GM19372 (cell line): ENCODE results near the gene ZNF335.
"Not testable (repeated sequence)": the region's sequence is repeated elsewhere in the genome, so short reads cannot be mapped to it uniquely, and the experiment has no call there.

Source experiments
- ATAC-seq: cut with Tn5 transposase; IDR thresholded peaks from one replicate; pipeline ENCODE4 v1.9.1; 2021; ENCODE audit warnings: mild to moderate bottlenecking, low read depth, moderate library complexity; ENCODE audit not compliant: unreplicated experiment

The ZNF335 gene

DNA sequence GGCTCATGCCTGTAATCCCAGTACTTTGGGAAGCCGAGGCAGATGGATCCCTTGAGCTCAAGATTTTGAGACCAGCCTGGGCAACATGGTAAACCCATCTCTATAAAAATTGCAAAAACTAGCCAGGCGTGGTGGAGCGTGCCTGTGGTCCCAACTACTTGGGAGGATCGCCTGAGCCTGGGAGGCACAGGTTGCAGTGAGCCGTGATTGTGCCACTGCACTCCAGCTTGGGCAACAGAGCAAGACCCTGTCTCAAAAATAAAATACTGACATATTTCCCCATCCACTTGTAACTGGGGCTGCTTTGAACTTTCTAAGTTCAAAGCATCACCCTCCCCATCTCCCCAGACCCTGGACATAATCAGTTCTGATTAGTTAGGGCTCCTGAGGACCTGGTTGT is 29.5 kb upstream of the ZNF335 start:
- no peak for ATAC-seq

DNA sequence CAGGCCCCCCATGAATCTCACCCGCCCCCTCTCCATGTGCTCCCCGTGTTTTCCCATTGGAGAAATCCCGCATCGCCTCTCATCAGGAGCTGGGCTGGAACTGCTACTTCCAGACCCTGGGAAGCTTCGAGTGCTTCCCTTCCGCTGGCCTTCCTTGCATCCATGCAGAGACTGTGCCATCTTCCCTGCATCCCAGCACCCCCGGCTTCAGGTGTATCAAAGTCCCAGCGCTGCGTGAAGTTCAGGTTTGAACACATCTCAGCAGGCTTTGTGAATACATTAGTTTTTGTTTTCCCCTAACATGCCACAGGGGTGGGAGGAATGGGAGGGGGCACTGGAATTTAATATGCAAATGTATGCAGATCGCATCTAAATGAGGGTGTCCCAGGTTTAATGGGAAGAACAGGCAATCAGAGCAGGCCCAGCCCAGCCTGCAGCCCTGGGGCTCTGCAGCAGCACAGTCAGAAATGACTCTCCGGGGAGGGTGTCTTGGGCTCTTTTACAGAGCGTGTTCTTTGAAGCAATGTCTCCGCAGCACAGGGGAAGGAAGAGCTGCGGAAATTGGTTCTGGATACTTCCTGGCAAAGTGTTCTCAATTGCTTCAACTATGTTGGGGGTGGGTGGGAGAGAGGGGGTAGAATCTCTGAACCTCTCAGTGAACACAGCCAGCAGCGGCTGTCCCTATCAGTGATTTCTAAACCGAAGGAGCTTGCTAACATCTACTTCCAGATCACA is 28.4 kb upstream of the ZNF335 start:
- ATAC-seq, result no peak

DNA sequence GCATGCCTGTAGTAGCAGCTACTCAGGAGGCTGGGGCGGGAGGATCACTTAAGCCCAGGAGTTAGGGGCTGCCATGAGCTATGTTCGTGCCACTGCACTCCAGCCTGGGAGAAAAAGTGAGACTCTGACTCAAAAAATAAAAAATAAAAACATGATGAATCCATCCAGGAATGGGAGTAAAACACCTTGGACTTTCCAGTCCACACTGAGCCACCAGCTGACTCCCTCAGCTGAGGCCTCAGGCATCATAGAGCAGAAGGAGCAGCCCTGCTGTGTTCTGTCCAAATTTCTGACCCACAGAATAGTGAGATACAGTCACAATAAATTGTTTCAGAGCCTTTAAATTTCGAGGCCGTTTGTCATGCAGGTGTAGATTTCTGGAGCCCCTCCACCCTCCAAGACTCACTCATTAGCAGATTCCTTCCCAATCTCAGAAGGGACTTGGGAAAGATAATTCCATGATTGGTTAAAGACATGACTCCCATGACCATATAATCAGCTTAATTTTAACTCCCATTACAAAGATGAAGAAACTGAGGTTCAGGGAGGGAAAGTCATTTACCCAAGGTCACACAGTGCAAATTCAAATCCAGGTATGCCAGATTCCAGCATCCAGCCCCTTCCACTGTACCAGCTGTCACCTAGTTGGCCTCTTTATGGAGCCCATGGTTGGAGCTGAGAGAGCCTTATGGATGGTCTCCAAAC is 27.7 kb upstream of the ZNF335 start:
- ATAC-seq, result no peak

DNA sequence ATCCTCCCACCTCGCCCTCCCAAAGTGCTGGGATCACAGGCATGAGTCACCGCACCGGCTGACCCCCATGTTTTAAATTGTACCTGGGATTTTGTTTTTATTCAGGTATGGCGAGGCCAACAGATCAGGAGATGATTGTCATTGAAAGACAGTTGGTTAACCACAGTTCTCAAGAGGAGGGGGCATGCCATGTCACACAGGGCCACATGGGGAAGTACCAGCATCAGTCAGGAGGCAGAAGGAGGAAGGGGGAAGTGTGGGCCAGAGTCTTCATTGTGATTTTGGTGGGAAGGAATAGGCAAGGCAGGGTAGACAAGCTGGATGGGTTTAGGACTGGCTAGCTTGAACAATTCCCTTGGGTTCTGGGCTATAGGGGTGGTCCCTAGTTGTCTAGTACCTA is 26.8 kb upstream of the ZNF335 start:
- ATAC-seq, result no peak

DNA sequence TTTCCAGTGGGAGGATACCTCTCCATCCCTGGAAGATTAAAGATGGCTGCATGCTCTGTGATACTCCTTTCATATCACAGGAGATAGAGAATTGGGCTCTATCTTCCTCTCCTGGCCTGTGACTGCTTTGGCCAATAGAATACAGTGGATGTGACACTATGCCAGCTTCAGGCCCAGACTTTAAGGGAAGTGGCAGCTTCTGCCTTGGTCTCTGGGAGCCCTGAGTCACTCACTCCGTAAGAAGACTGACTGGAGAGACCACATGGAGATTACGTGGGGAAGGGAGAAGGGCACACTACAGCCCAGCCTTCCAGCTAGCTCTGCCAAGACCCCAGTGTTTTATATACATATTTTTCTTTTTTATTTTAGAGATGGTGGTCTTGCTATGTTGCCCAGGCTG is 26.3 kb upstream of the ZNF335 start:
- no peak for ATAC-seq

DNA sequence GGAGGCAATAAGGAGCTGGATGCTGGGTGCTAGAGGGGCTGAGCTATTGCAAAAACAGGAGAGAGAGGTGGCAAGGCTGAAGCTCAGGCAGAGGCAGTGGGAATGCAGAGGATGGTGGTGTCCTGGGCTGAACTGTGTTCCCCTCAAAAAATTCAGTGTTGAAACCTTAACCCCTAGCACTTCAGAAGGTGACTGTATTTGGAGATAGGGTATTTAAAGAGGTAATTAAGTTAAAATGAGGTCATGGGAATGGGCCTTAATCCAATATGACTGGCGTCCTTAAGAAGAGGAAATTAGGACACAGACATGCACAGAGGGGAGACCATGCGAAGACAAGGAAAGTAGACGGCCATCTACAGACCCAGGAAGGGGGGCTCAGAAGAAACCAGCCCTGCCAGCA is 25.2 kb upstream of the ZNF335 start:
- ATAC-seq, result no peak

DNA sequence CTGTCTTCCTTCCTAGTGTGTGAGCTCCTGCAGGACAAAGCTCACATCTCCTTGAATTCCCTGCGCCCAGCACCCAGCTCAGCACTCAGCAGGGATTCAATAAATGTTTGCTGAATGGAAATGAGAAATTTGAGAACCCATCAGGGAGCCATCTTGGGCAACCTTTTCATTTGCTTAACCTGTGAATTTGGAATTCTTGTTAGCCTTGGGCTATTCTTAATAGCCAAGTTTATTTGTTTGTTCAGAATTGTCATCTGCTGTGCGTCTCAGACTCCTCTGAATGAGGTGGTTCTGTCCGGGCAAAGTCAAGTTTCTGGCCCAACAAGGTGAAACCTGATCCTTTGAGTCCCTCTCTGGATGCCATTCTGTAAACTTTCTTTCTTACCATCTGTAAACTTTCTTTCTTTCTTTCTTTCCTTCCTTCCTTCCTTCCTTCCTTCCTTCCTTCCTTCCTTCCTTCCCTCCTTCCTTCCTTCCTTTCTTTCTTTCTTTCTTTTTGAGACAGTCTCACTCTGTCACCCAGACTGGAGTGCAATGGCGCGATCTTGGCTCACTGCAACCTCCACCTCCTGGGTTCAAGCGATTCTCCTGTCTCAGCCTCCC is 23.6 kb upstream of the ZNF335 start:
- not testable (repeated sequence) for ATAC-seq

DNA sequence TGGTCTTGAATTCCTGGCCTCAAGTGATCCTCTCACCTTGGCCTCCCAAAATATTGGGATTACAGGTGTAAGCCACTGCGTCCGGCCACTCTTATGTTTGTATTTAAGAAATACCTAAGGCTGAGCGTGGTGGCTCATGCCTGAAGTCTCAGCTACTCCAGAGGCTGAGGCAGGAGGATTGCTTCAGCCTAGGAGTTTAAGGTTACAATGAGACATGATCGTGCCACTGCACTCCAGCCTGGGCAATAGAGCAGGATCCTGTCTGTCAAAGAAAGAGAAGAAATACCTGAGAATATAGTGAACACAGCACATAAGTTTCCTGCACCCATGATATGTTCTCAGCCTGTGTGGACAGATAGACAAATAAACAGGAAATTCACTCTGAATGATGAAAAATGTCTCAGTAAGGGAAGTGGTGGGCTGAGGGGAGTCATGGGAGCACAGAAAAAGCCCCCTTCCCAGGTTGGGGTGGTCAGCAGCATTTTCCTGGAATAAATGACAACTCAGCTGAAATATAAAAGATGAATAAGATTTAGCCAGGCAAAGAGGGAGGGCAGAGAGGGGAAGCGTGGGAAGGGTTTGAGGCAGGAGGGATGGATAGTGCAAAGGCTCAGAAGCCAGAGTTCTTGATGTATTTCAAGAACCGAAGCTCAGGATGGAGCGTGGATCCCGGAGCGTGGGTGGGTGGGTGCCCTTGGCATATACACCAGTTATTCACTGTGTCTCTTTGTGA is 22.9 kb upstream of the ZNF335 start:
- no peak for ATAC-seq

DNA sequence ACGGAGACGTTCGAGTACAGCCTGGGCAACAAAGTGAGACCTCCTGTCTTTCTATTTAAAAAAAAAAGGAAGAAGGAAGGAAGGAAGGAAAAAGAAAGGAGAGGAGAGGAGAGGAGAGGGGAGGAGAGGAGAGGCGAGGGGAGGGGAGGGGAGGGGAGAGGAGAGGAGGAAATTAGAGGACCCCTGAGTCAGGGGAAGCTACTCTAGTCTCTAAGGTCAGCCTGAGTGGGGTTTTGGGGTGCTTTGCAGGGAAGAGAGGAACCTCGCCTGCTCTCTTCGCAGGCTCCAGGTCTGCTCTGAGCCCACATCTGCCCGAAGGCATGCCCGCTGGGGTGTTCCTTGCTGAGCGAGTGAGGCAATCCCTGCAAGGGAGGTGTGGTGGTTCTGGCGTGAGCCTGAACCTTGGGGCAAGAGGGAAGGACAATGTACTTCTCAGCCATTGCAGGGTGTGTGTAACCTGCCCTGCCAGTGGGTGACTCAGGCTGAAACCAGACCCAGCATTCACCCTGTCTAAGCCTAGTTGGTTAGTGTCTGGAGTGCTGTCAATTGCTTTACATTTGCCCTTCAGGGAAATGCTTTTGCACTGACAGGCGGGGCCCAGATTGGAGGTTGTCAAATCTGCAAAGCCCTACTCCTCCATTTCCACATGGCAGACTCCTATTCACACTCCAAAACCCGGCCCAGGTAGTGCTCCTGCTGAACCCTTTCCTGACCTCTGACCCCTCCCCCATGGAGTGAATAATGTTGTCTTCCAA is 21.4 kb upstream of the ZNF335 start:
- ATAC-seq, result no peak

DNA sequence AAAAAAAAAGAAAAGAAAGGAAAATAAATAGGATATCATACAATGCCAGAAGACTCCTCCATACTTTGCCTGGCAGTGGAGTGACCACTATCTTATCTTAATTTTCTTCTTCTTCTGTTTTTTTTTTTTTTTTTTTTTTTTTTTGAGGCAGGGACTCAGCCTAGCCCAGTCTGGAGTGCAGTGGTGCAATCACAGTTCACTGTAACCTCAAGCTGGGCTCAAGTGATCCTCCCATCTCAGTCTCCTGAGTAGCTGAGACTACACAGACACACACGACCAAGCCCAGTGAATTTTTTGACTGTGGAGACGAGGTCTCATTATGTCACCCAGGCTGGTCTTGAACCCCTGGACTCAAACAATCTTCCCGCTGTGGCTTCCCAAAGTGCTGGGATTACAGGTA is 19.6 kb upstream of the ZNF335 start:
- no peak for ATAC-seq

DNA sequence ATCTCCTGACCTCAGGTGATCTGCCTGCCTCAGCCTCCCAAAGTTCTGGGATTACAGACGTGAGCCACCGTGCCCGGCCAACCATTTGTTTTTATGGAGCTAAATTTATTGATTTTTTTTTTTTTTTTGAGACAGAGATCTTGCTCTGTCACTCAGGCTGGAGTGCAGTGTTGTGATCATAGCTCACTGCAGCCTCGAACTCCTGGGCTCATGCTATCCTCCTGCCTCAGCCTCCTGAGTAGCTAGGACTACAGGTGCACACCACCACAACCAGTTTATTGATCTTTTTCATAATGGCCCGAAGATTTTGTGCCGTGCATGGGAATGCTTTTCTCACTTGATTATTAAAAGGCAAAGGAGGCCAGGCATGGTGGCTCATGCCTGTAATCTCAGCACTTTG is 16.8 kb upstream of the ZNF335 start:
- ATAC-seq, result not testable (repeated sequence)

DNA sequence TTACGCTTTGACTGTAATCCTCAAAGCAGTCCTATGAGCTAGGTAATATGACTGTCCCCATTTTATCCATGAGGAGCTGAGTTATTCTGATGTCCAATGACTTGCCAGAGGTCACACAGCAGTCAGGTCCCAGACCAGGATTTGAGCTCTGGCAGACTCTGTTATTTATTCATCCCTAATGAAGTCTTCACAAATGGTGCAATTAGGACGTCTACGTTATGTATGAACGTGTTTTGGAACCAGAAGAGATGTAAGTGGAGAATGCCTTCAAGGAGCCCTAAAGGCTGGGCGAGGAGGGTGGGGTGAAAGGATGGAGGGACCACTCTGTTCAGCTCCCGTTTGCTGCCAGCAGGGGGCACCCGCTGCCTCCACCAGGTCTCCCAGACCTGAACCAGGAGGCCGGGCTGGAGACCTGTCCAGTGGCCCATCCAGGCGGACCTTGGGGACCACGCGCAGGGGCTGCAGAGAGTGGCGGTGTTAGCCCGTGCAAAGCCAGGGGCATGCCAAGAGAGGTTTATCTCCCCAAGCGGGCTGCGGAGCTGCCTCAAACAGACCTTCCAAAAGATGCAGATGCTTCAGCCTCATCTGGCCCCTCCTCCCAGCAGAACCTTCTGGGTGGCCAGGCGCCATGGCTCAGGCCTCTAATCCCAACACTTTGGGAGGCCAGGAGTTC is 15.2 kb upstream of the ZNF335 start:
- no peak for ATAC-seq

DNA sequence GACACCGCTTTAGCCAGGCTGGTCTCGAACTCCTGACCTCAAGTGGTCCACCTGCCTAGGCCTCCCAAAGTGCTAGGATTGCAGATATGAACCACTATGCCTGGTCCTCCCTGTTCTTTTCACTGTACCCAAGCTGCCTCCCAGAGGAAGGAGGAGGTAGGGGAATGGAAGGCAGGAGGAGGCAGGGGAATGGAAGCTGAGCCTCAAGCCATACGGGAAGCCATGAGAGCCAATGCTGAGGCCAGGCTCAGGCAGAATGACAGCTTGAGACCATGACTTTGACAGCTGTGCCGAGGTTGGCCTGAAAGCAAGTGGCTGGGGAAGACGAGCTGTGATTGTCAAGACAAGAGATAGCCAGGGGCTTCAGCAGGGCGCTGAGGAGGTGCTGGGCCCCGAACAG is 13.6 kb upstream of the ZNF335 start:
- ATAC-seq, result no peak

DNA sequence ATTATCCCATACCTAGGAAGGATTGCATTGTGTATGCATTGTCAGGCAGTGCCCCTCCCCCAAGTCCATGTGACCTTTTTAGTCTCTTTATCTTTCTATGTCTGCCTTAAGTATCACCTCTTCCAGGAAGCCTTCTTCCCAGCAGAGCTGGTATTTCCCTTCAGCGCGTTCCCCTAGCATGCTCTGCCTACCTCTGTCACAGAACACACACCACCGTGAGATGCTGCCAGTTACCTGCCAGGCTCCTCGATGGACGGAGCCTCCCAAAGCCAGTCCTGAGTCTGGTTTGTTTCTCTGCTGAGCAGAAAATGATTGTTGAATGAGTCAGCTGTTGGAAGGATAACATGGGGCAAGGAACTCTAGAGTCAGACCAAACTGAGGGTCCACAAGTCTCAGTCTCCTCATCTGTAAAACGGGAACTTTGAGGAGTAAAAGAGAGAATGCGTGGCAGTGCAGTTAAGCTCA is 11.3 kb upstream of the ZNF335 start:
- no peak for ATAC-seq

DNA sequence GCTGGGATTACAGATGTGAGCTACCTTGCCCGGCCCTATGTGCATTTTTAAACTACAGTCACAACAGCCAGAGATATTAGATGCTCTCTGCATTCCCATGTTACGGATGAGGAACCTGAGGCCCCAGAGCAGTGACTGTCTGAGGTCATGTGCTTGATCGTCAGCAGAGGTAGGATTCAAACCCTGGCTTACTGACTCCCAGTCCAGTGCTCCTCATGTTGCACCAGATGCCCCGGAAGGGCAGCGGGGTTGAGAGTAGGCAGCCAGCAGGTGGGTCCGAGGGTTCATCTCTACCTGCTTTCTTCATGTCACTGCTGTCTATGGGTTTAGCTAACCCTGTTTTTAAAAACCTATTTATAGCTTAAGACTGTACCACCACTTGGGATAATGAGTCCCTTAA is 9.3 kb upstream of the ZNF335 start:
- ATAC-seq, result no peak

DNA sequence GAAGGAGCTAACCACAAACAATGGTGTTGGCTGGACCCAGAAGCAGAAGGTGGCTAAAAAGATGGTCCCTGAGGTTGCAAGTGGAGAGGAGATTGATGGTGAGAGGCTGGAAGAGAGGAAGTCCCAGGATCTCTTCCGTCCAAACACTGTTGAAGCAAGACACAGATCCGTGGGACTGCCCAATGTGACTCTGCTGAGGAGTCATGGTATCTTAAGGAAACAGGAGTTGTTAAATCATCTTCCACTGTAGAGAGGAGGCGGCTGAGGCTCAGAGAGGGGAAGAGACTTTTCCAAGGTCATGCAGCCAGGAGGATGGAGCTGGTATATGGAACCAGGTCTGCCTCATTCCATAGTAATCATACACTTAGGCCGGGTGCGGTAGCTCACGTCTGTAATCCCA is 4.1 kb upstream of the ZNF335 start:
- ATAC-seq, result no peak

DNA sequence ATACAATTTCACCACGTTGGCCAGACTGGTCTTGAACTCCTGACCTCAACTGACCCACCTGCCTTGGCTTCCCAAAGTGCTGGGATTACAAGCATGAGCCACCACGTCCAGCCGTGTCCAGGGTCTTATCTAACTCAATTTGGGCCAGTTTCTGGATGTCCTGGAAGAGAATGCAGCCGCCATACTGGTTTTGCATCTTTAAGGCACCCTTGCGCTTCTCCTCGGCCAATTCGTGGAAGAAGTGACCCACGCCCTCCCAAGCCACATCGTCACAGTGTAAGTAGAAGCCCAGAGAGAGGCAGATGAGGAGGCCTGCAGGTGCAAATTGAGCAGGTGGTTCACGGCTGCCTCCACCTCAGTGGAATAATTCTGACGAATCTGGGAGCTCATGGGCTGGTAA is 3.7 kb upstream of the ZNF335 start:
- no peak for ATAC-seq

DNA sequence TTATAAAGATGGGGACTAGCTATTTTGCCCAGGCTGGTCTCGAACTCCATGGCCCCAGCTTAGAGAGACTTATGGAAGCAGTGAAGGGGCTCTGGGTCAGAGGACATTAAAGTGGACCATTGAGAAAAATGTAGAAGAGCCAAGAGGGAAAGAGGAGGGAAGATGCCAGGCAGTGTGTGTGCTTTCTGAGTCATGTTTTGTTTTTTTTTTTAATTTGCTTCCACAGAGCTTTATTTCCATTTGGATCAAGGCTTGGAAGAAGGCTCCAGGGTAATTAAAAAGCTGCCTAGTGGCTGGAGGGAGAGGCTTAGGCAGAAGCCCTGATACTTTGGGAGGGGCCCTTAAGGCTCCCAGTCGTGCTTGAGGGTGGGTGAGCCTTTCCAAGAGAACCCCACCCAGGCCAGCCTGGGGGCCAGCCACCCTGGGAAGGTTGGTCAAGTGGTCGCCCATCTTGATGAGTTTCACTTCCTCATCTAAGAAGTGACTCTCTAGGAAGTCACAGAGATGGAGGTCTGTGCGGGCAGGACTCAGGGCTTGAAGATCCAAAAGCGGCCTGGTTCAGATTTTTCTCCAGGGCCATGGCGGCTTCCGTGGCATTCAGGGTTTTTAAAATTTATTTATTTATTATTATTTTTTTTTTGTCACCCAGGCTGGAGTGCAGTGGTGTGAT is 3.0 kb upstream of the ZNF335 start:
- ATAC-seq, result no peak

DNA sequence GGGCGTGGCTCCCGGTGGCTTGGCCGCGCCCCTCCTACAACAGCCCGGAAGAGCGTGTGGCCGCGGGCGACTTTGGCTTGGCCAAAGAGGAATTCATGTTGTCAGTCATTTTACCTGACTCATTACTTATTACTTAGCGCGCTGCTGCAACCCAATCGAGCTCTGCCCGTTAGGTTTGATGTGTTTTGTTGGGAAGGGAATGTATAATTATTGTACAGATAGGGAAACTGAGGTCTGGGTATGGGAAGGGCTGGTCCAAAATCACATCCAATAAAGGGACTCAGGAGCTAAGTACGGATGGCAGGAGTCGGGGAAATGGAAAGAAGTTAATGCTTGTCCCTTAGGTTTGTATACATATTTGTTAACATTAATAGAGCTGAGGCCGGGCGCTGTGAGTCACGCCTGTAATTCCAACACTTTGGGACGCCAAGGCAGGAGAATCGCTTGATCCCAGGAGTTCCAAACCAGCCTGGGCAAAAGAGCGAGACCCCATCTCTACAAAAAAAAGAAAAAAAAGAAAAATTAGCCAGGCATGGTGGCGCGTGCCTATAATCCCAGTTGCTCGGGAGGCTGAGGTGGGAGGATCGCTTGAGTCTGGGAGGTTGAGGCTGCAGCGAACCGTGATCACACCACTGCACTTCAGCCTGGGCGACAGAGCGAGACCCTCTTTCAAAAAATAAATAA is 639 bp upstream of the ZNF335 start:
- no peak for ATAC-seq
